Measurements from ENCODE around the gene GNAI1.

GNAI1 gene

DNA sequence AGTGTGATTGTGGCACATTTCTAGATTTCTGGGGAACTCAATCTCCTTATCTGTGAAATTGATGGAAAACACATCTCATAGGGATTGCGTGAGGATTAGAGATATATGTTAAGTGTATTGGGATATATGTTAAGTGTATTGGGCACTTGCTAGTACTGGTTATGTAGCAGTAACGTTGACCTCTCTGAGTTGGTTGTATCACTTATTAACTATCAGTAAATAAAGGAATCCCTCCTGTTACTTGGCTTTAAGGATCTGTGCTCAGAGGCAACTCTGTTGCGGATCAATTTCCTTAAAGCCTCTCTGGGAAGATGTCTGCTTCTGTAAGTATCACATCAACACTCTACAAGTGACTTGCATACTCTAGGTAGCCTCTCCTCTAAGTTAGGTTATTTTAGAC, 25.2 kb downstream of the GNAI1 start:
- no peak for DNase-seq

DNA sequence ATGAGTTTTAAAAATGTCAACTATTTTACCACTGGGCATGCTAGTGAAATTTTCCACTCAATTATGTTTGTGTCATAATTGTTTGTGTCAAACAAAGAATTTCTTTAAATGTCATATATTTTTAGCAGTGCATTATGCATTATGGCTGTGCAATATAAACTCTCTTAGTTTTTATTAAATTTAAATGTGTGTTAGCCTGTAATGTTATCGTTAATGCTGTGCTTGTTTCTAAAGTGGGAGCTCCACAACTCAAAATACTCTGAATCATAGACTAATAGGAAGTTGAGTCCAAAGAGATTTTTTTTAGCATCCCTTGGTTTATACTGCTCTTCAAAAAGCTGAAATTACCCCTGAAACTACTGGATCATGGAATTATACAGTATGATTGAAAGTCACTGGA, 26.8 kb downstream of the GNAI1 start:
- no peak for DNase-seq

DNA sequence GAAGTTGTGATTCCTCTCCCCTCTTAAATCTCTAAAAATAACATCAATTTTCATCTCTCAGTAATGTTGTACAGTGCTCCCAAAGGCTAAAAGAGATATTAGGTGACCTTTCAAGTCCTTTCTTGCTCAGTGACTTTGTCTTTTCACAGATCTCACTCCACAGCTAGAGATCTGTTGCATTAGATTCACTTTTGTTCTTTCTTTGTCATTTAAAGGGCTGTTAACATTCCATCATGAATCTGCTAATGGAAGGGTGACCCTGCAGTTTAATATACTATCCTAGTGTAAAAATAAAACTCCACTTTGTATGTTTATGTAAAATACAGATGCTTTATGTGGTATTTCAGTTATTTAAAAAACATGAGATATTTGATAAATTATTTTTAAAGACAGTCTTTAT, 30.5 kb downstream of the GNAI1 start:
- no peak for DNase-seq

DNA sequence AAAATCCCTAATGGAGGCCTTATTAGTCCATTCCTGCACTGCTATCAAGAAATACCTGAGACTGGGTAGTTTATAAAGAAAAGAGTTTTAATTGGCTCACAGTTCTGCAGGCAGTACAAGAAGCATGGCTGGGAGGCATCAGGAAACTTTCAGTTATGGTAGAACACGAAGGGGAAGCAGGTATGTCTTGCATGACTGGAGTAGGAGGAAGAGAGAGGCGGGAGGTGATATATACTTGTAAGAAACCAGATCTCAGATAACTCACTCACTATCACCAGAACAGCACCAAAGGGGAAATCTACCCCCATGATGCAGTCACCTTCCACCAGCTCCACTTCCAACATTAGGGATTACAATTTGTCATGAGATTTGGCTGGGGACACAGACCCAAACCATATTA, 35.8 kb downstream of the GNAI1 start:
- no peak for DNase-seq

DNA sequence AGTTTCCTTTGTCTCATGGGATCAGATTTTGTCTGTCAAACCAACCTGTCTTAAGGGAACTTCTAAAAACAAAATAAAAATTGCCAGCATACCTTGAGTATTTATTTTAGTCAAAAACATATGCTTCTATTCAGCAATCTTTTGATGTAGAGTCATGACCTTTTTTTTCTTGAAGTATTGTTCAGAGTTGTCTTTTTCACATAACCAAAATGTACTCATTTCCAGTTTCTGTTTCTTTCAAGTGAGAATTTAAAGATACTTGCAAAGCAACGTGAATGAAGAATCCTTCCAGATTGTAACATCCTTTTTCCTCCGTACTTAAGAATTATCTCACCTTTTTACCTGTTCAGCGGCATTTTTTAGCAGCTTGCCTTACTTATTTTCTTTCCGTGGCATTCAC, 37.8 kb downstream of the GNAI1 start:
- DNase-seq, result no peak

DNA sequence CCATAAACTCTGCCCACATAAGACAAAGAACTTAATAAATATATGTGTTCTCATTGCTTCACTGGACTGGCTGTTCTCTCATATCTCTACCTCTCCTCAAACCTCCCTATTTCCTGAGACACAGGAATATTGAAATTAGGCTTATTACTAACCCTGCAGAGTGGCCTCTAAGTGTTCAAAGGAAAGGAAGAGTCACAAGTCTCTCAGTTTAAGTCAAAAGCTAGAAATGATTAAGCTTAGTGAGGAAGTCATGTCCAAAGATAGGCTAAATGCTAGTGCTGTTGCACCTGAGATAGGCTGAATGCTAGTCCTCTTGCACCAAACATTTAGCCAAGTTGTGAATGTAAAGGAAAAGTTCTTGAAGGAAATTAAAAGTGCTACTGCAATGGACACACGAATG, 41.1 kb downstream of the GNAI1 start:
- no peak for DNase-seq

DNA sequence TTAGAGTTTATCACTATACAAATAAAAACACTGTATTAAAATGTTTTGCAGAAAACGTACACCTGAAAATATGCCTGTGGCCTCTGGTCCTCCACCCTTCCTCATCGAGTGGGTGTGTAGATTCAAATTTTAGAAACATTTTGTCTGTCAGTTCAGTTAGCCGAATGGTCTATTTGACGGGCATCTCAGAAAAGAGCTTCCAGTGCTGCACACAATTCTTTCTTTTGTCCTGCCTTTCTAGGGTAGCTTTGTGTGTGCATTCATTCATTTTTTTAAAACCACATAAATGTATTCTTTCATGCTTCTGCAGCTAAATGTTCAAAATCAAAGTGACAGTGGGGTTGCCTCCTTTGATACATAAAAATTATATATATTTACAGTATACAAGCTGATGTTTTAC, 46.8 kb downstream of the GNAI1 start:
- DNase-seq, result no peak

DNA sequence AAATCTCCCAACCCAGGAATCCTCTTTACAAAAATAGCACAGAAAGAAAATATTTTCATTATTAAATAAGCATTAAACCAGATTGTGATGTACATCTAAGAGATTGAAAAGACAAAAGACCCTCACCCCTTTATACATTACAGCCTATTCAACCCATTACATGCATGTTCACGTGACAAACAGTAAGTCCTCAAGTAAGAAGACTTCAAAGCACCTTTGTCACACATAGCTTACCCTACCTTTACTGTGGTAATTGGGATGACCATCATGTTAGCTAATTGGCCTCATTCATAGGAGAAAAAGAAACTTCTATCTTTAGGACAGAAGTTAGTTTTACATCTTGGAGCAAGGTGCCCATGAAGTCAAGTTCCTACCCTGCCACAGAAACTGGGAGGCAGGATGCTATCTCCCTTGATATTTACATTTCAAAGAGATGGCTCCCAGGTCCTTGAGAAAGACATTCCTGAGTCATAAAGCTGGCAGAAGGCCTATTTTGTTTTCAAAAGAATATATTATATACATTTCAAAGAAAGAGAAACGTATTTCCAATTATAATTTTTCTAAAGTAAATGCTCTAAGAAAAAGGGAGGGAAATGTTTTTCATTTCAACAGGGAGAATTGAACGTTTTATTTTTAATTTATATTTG, 48.1 kb downstream of the GNAI1 start:
- DNase-seq, result peak; percentile 4

DNA sequence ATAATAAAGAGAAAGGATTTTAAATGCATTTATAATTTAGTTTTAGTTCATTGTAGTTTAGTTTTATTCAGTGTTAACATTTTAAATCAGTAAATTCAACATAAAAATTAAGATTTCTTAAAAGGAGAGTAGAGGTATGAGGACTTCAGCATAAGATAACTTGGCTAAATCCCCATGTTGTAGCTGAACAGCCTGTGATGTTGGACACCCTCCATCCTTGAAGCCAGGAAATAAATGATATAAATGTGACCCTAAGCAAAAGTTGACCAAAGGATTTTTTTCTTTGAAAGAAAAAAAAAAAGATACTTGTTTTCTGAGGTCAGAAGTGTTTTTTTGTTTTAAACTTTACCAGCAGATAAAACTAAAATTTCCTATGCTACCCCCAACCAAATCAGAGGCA, 48.7 kb downstream of the GNAI1 start:
- DNase-seq, result no peak

DNA sequence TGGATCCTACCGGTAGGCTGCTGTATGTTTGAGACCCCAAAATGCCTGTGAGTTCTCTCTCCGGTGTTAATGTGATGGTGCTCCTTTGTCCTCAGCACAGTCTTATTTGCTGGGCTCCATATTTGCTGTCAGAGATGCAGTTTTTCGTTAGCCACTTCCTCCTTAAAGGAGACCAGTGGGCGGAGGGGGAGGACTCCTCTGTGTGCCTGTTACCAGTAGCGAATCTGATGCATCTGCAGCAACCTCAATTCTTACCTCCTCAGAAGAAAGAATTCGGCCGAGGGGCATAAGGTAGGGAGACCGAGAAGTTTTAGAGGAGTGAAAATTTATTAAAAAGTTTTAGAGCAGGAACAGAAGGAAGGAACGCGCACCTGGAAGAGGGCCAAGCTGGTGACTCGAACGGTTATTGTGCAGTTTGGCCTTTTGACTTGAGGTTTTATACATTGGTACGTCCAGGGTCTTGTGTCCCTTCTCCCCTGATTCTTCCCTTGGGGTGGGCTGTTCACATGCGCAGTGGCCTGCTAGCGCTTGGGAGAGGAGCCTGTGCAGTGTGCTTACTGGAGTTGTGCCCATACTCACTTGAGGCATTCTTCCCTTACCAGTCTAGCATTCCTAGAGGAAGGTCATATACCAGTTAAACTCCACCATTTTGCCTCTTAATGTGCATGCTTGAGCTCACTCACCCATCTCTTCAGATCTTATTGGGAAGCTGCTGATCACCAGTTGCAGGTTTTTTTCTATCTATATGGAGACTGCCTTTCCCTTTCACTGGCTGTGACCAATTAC, 49.5 kb downstream of the GNAI1 start:
- DNase-seq, result no peak

DNA sequence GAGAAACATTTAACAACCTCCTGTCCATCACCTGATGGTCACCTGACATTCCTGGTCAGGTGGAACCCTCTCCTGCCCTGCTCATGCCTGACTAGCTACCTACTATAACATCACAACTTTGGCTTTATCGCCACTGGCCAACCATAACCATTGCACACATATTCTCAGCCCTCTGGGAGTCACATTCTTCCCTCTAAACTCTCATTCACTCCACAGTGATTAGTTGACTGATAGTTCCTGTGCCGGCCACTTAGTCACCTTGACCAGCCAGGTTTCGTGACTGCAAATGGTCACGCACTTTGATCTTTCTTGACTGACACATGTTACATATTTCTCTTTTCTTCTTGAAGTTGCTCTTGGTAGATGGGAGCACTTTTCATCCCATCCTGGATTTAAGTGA, 50.1 kb downstream of the GNAI1 start:
- DNase-seq, result no peak

DNA sequence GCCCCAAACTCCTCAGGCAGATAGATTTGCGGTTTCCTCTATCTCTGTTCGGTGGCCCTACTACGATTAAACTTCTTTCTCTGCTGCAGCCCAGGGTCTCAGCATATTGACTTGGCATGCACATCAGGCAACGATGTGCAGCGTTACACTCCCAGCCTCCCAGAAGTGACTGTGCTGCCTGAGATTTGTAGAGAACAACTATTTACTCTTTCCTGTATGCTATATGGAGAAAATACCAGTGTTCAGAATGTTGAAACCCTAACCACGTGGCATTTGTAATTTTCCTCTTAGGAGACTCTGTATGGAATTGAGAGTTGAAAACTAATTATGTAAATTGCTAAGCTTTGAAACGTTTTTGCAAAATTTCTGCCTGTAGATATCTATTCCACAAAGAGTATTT, 50.9 kb downstream of the GNAI1 start:
- DNase-seq, result peak; percentile 4

DNA sequence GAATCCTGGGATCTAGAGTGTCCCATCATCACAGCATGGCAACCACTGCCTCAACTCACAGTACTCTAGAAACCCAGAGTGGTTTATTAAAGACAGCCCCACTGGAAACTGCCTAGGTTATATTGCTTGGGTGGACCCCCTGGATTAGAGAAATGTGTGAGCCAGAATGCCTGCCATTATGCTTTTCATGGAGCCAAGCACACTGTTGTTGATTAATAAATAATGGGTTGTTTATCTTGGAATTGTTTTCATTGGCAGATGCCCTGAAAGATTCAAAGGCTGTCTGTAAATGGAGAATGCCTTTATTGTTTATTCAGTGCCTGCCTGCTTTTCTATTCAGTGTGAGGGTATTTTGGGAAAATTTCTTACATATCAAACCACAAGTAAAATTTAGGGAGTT, 52.1 kb downstream of the GNAI1 start:
- no peak for DNase-seq

DNA sequence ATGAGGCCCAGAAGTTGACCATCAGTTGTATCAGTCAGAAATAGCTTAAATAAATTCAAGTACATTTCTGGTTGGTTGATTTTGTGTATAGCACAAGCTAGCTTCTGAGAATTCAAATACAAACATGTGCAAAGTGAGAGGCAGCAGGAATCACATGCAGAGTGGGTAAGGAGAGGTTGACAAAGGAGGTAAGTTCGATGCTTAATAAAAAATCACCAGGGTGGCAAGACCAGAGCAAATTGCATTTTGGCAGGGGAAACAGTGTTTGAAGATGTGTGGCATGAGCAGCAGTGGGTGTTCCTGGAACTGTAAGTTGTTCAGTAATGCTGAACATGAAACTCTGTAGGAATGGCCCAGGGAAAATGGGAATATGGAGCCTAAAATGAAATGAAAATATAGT, 52.6 kb downstream of the GNAI1 start:
- no peak for DNase-seq

DNA sequence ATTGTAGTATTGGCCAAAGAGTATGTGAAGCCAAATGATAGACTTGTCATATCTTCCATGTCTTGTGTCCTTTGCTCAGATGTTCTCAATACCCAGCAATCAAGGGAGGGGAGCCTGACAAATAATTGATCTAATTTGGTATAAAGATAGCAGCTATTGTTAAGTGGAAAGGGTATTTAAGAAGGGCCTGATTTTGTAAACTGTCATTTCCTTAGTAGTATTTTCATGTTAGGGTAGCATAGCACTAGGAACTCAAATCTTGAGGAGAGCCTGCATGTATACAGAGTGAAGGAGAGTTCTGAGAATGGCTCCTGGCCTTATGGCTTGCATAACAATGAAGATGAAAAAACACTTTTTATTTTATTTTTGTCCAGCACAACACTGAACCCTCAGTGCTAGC, 53.1 kb downstream of the GNAI1 start:
- no peak for DNase-seq

DNA sequence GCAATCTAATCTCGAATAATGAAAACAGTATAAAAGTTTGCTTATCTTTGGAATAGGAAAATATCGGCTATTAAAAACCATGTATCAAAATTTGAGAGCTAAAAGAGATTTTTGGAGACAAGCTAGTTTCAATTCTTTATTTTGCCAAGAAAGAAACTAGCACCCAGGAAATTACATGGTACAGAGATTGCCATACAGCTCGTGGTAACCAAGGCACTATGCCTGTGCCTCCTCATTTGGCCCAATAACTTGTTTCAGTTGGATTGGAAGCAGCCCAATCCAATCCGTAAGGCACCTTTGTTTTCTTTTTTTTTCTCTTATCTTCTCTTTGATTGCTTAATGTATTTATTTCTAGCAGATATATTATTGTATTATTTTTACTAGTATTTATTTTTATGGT, 55.0 kb downstream of the GNAI1 start:
- no peak for DNase-seq

DNA sequence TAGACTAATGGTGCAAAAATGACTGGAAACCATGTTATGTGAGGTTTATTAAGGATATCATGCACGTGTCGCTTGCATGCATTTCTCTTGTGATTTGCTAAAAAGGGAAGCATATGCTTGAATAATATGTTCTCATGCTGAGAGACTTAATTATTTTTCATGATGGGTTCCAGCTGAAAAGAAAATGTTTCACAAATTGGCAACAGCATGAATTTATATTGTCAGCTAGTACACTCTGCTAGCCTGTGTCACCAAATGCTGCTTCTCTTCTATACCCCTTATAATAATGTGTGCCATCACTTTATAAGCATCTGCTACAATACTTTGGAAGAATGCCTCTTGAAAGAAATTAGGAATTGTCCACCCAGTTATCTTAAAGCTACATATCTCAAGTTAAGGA, 63.0 kb downstream of the GNAI1 start:
- DNase-seq, result no peak

DNA sequence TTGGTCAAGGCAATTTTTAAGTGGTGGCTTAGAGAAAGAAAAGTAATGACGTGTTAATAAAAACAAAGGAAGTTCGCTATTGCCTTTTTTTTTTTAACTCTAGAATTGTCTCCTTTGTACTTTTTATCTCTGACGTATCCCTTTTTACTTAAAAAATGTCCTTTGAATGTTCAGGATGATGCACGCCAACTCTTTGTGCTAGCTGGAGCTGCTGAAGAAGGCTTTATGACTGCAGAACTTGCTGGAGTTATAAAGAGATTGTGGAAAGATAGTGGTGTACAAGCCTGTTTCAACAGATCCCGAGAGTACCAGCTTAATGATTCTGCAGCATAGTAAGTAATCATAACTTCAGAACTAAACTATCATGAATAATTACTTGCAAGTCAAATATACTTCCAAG, 64.4 kb downstream of the GNAI1 start:
- DNase-seq, result no peak

DNA sequence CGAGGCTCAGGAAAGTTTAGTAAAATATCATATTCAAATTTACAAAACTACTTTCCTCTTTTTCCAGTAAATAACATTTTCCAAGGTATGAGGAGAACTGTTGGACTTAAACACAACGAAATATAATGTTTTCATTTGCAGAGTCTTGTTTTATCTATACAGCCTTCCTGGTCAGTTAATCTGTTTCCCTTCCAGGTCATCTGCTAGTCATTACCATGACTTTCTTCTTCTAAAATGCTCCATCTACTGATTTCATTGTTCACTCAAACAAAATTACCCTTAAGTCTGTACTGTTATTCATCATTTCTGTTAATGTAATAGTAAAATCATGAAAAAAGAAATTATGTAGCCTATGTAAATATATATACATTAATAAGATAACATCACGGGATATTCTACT, 69.8 kb downstream of the GNAI1 start:
- DNase-seq, result no peak

DNA sequence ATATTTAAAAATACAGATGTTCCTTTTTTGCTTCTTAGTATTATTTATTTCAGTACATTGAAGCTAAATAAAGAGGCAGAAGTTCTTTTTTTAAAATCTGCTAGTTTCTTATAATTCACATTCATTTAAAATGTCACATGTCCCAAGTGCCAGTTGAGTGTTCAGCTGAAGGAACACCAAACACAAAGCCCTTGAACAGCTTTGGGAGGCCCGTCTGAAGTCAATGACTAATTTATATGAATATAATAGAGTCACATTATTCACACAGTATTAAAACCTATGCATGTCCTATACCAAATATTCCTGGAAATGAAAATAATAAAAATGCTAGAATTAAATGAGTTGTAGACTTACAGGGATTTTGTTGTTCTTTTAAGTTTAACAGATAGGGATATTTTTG, 70.3 kb downstream of the GNAI1 start:
- no peak for DNase-seq

DNA sequence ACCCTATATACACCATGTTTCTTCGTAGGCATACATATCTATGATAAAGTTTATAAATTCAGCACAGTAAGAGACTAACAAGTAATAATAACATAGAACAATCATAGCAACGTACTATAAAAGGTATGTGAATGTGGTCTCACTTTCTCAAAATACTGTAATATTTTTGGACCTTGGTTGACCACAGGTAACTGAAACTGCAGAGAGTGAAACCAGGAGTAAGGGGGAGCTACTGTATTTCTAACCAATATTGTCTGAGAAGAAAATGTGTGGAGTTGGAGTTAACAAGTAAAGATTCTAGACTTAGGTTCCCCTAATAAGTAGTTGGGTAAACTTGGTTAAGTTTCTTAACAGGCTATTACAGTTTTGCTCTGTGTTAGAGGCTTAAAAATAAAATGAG, 72.1 kb downstream of the GNAI1 start:
- DNase-seq, result no peak

DNA sequence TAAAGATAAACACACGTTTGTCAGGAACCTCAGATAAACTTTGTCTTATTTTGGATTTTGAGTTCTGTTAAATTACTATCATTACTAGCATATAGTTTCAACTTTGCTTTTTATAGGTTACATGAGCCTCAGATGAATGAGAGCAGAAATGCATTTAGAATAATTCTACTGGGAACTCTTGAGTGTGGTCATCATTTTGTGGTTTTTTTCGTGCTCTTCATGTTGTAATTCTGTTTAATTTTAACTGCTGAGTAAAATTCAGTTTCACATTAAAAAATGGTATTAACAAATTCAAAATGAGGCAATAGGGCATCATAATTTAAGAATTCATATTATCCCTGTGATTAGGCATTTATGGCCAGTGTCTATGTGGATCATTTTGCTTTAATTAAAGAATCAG, 72.9 kb downstream of the GNAI1 start:
- DNase-seq, result no peak

DNA sequence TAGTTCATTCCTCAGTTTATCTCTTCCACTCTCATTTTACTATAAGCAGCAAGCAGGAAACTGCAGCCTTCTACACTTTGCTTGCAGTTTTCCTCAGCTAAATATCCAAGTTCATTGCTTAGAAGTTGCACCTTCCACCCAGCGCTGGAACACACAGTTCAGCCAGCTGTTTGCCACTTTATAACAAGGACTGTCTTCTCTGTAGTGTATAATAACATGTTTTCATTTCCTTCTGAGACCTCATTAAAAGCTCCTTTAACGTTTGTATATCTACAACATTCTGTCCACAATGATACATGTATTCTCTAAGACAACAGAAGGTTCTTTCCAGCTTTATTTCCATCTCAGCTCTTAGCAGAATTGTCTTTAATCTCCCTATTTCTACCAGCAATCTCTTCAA, 74.1 kb downstream of the GNAI1 start:
- DNase-seq, result no peak

DNA sequence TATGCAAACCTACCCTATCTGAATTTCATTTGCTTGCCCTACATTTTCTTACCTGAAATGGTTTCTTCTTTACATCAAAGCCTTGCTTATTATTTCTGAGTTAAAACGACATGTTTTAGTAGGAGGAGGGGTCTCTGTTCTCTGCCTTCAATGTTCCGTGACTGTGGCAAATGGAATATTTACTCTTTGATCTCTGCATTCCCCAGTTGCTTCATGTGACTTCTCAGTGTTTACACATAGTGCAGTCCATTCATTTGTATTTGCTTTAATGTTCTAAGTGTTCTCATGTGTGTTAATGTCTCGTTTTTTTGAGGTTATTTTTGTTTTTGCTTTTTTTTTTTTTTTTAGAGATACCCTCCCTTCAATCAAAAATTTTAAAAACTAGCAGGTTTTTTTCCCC, 75.8 kb downstream of the GNAI1 start:
- DNase-seq, result no peak

DNA sequence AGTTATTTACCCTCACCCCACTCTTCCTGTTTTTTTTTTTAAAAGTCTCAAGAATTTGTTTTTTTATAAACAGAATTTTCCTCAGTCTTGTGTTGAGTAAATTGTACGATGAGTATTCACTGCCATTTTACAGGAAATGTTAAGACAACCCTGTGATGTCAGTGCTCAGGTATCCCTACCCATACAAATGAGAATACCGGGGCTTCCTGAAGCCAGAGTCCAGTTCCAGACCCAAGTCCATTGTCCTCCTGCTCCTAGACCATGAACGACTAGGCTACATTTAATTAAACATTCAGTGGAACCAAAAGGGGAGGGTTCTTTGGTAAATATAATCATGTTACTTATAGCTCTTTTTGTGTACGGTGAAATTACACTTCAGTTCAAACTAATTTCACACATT, 79.2 kb downstream of the GNAI1 start:
- no peak for DNase-seq

Data from fibroblast of skin of abdomen (primary cell).